GM21825 (cell line): Measurements from ENCODE around the gene CHIC2.

Experiments
- ATAC-seq: cut with Tn5 transposase; IDR thresholded peaks from one replicate; pipeline ENCODE4 v1.9.1; 2021; ENCODE audit warnings: mild to moderate bottlenecking, moderate library complexity; ENCODE audit not compliant: unreplicated experiment

The CHIC2 gene

GRCh38 chr4:54014666-54015160 lies 49.7 kb downstream of the CHIC2 start:
- ATAC-seq: no peak

GRCh38 chr4:54011201-54011600 lies 53.2 kb downstream of the CHIC2 start:
- no peak for ATAC-seq

GRCh38 chr4:54006755-54007154 lies 57.6 kb downstream of the CHIC2 start:
- ATAC-seq: no peak

- no peak for ATAC-seq
Observed at GRCh38 chr4:54005475-54005874, 58.9 kb downstream of the CHIC2 start.

- ATAC-seq: no peak
Observed at GRCh38 chr4:54004463-54004862, 59.9 kb downstream of the CHIC2 start.

GRCh38 chr4:54001668-54002365 lies 62.6 kb downstream of the CHIC2 start:
- no peak for ATAC-seq

- ATAC-seq: no peak
Observed at GRCh38 chr4:53997898-53998297, 66.5 kb downstream of the CHIC2 start.

- no peak for ATAC-seq
Observed at GRCh38 chr4:53994382-53995102, 69.9 kb downstream of the CHIC2 start.

- ATAC-seq: no peak
Observed at GRCh38 chr4:53992785-53993184, 71.6 kb downstream of the CHIC2 start.

GRCh38 chr4:53991821-53992220 lies 72.6 kb downstream of the CHIC2 start:
- ATAC-seq: no peak

- ATAC-seq: no peak
Observed at GRCh38 chr4:53990641-53991040, 73.8 kb downstream of the CHIC2 start.

- no peak for ATAC-seq
Observed at GRCh38 chr4:53987761-53988171, 76.6 kb downstream of the CHIC2 start.

GRCh38 chr4:53986062-53986461 lies 78.3 kb downstream of the CHIC2 start:
- no peak for ATAC-seq

GRCh38 chr4:53981567-53981966 lies 82.8 kb downstream of the CHIC2 start:
- ATAC-seq: no peak

GRCh38 chr4:53981066-53981465 lies 83.3 kb downstream of the CHIC2 start:
- no peak for ATAC-seq

GRCh38 chr4:53974561-53974960 lies 89.8 kb downstream of the CHIC2 start:
- no peak for ATAC-seq

GRCh38 chr4:53967986-53968385 lies 96.4 kb downstream of the CHIC2 start:
- no peak for ATAC-seq

GRCh38 chr4:53963781-53964180 lies 100.6 kb downstream of the CHIC2 start:
- ATAC-seq: no peak

GRCh38 chr4:53963336-53963735 lies 101.1 kb downstream of the CHIC2 start:
- ATAC-seq: no peak

- ATAC-seq: no peak
Observed at GRCh38 chr4:53962516-53963225, 101.7 kb downstream of the CHIC2 start.

GRCh38 chr4:53961351-53961750 lies 103.1 kb downstream of the CHIC2 start:
- no peak for ATAC-seq

- ATAC-seq: no peak
Observed at GRCh38 chr4:53960843-53961242, 103.6 kb downstream of the CHIC2 start.
